HG02885 (cell line): Measurements from ENCODE around the gene STK32C.
"Not testable (repeated sequence)": the region's sequence is repeated elsewhere in the genome, so short reads cannot be mapped to it uniquely, and the experiment has no call there.

Source experiments
- ATAC-seq: cut with Tn5 transposase; IDR thresholded peaks from one replicate; pipeline ENCODE4 v1.9.1; 2021; ENCODE audit warnings: mild to moderate bottlenecking; ENCODE audit not compliant: unreplicated experiment, poor library complexity

Gene STK32C

GRCh38 chr10:132222726-132223125 lies 85.0 kb downstream of the STK32C start:
- ATAC-seq = peak; percentile 13

GRCh38 chr10:132220996-132221395 lies 86.8 kb downstream of the STK32C start:
- ATAC-seq = not testable (repeated sequence)

DNA sequence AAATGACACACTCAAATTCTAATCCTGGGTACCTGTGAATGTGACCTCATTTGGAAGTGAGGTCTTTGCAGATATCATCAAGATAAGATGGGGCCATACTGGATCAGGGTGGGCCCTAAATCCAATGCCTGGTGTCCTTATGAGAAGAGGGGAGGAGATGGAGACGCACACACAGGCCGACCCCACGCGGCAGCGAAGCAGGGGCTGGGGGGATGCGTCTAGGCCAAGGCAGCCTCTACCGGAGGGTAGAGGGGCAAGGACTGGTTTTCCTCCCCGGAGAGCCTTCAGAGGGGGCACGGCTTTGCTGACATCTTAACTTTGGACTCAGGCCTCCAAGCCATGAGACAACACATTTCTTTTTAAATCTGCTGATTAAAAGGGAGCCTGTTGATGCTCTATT lies 87.7 kb downstream of the STK32C start:
- no peak for ATAC-seq

- no peak for ATAC-seq
These were observed 88.3 kb downstream of the STK32C start for GRCh38 chr10:132219486-132219885.

DNA sequence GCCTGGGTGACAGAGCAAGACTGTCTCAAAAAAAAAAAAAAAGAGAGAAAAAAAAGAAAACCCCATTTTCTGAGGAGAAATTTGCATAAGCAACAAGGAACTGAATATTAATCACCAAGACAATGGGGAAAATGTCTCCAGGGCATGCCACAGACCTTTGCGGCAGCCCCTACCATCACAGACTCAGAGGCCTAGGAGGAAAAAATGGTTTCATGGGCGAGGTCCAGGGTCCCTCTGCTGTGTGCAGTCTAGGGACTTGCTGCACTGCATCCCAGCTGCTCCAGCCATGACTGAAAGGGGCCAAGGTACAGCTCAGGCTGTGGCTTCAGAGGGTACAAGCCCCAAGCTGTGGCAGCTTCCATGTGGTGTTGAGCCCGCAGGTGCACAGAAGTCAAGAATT lies 91.3 kb downstream of the STK32C start:
- not testable (repeated sequence) for ATAC-seq

DNA sequence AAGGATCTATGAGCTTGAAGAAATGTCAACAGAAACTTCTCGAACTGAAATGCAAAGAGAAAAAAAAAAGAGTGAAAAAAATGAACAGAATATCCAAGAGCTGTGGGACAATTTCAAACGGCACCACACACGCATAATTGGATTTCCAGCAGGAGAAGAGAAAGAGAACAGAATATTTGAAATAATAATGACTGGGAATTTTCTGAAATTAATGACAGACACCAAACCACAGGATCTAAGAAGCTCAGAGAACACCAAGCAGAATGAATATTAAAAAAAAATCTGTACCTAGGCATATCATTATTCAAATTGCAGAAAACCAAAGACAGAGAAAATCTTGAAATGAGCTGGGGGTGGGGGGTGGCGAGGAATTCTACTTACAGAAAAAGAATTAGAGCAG lies 93.8 kb downstream of the STK32C start:
- no peak for ATAC-seq

- ATAC-seq = no peak
These were observed 94.9 kb downstream of the STK32C start for GRCh38 chr10:132212816-132213215.

DNA sequence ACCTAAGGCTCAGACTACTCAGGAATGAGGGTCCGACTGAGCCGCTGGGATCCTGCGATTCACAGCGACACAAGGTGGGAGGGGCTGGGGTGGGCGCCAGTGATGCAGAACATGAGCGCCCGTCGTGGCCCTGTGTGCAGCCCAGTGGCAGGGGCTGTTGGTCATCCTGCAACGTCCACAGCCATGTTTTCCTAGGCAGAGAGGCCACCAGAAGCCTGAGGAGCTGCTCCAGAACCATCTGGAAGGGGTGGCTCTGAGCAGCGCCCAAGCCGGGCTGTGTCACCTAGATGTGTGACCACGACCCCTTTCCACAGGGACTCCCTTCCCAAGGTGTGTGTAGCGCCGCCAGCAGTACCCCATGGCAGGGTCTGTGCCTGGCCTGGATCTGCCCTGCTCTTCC lies 96.5 kb downstream of the STK32C start:
- ATAC-seq = no peak

- ATAC-seq = no peak
These were observed 97.0 kb downstream of the STK32C start for GRCh38 chr10:132210766-132211165.

- no peak for ATAC-seq
These were observed 97.7 kb downstream of the STK32C start for GRCh38 chr10:132209978-132210530.

- ATAC-seq = no peak
These were observed 98.6 kb downstream of the STK32C start for GRCh38 chr10:132209130-132209529.

GRCh38 chr10:132208462-132209050 lies 99.2 kb downstream of the STK32C start:
- ATAC-seq = no peak

DNA sequence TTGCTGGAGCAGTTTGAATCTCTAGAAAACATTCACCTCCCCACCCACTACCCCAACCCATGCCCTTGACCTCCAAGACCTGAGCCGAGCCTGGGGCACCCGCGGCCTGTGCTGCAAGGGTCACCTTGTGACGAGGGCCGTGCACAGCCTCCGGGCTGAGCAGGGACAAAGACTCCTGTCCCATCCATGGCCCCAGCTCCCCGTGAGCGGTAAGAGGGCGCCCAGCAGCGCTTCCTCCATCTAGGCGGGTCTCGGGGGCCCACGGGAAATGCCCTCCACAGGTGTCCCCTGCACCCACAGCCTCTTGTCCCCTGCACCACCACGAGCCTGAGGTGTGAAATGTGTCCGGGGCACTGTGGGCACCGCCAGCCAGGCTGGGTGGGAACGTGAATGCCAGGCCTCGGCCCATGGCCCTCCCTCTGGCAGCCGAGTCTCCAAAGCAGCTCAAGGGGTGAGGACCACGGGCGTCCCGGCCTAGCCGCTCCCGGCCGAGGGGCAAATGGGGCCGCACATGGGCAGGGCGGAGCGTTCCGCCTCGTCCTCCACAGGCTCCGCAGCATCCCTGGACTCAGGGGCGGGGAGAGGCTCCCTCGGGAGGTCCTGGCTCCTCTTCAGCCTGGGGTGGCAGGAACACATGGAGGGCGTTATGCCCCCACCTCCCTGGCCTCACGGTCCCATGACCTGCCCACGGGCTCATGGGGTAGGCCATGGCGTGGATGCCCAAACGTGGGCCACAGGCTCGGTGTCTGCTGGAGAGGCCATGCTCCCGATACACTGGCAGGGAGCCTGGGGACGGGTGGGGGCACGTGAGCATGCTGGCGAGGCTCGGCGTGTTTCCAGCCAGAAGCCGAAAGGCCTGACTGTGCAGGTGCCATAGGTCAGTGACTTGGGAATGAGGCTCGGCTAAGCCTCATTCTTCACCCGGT lies 100.0 kb downstream of the STK32C start:
- ATAC-seq = no peak

DNA sequence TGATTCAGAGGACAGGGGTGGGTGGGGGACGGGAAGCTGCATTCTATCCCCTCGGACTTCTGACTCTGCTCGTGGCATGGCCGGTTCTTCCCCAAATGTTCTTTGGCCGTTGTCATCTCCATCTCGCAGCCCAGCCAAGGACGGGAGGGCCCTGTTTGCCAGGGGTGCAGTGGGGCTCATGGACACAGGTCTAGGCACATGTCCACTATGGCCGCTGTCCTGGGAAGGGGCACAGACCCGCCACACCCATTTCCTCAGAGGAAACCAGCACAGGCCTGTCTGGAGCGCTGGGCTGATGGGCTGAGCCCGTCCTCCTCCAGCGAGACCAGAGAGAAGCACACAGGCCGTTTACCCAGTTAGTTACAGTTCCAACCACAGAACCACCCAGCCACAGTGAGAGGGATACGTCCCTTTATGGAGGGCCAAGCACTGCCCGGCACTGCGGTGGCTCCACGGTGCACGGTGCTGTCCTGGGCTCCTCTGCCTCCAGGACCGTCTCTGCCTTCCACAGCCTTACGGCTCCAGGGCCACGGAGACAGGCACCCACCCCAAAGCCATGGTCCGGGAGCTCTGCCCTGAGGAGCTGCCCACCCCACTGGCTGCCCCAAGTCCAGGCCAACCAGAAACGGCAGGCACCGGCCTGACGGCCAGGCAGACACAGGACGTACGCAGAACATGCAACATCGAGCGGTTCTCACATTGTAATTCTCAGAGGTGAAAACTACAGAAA lies 100.8 kb downstream of the STK32C start:
- ATAC-seq = no peak

DNA sequence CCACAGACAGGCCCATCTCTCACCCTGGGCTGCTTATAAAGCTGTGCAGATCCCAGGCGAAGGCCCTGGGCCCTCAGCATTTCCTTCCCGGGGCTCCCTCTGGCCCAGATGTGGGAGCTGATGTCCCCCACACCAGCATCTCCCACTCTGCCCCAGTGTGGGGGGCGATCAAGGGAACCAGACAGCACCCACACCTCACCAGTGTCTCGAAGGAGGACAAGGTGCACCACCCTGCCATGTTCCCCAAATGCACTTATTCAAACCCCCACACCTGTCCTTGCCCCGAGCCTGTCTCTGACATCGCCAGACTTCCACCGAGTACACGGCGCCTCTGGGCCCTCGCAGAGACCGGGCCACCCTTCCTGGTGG lies 101.4 kb downstream of the STK32C start:
- no peak for ATAC-seq

- ATAC-seq = no peak
These were observed 101.9 kb downstream of the STK32C start for GRCh38 chr10:132205650-132206376.

DNA sequence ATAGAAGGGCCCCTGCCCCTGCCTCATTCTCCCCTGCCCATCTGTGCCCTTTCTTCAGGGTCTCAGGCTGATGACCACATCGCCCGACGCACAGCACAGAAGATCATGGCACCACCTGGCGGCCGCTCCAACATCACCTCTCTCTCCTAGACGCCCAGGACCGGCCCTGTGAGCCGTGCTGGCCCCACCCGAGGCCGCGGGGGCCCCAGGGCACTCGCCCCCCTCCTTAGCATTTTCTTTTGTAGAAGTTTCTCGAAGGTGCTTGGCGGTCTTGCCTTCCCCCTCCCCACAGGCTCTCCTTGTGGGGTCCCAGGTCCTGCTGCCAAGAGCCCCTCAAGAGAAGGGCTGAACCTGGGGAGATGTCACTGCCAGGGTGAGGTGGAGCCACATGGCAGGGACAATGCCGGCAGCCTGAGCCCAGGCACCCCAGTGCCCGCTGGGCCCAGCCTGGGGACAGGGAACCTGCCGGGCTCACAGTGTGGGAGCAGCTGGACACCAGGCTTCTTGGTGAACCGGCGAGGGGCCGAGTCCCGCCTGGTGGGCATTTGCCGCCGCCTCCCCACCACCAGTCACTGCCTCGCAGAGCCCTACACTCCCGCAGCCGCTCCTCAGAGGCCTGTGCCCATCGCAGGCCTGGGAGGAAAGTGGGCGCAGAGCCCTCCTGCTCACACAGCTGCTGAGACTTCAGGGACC lies 102.8 kb downstream of the STK32C start:
- no peak for ATAC-seq

DNA sequence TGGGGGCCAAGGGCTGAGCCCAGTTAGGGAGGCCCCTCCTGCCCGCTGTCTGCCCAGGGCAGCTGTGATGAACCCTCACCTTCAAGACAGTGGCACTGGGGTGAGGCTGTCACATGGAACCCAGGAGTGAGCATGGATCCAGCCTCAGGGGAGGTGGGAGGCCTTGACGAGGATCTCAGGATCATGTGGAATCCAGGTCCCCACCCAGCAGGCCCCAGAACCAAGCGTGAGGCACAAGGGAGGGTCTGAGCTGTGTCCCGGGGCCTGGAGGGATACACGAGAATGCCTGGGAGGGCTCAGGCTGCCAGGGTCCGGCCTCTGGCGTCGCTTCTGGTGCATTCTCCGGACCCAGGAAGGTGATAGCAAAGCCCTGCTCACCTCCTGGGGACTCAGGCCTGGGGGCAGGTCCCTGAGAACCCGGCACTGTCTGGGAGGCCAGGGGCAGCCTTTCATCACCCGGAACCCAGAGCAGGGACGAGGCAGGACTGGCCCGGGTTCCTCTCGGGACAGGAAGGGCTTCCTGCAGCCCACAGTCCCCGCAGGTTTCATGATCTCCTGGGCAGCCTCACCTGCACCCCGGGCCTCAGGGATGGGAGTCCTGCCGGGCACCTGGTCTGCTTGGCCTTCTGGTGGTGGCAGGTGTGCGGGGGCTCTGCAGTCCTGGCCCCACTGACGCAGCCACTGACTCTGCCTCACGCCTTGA lies 103.5 kb downstream of the STK32C start:
- ATAC-seq = no peak
